Measurements from ENCODE around the gene FOXJ1. TPM values are rescaled to one million over a fixed set of nuclear protein-coding genes. Genes with fewer than 3 reads are reported as not detected.

The FOXJ1 gene
- total RNA-seq, 1 experiment from 2014 or later = not detected

GRCh38 chr17:76091526-76092286 lies 49.3 kb downstream of the FOXJ1 start:
- no peak for DNase-seq (ENCODE audit: low read depth)

- no peak for DNase-seq (ENCODE audit: low read depth)
These were observed 50.4 kb downstream of the FOXJ1 start for GRCh38 chr17:76090517-76091129.

- DNase-seq (ENCODE audit: low read depth) = no peak
These were observed 51.1 kb downstream of the FOXJ1 start for GRCh38 chr17:76089680-76090516.

- DNase-seq (ENCODE audit: low read depth) = no peak
These were observed 52.0 kb downstream of the FOXJ1 start for GRCh38 chr17:76088868-76089576.

GRCh38 chr17:76088041-76088867 lies 52.8 kb downstream of the FOXJ1 start:
- no peak for DNase-seq (ENCODE audit: low read depth)

- no peak for DNase-seq (ENCODE audit: low read depth)
These were observed 53.5 kb downstream of the FOXJ1 start for GRCh38 chr17:76087531-76087930.

- DNase-seq (ENCODE audit: low read depth) = no peak
These were observed 54.7 kb downstream of the FOXJ1 start for GRCh38 chr17:76086384-76086783.

Other genes with a start within 250 kb of the FOXJ1 start
- 6.4 and 11.1 TPM in 2 replicates for gene TRIM65, start 244.3 kb downstream of the FOXJ1 start, total RNA-seq (2014; rRNA removed; shearing (Covaris generic))
- gene MRPL38, start 236.4 kb downstream of the FOXJ1 start, total RNA-seq (2014; rRNA removed; shearing (Covaris generic)) = 30.3 and 39.4 TPM in 2 replicates
- 14.4 and 18.7 TPM in 2 replicates for gene FBF1, start 200.2 kb downstream of the FOXJ1 start, total RNA-seq (2014; rRNA removed; shearing (Covaris generic))
- gene ACOX1, start 162.1 kb downstream of the FOXJ1 start, total RNA-seq (2014; rRNA removed; shearing (Covaris generic)) = 16.7 and 22.4 TPM in 2 replicates
- 8.0 and 14.3 TPM in 2 replicates for gene TEN1, start 162.0 kb downstream of the FOXJ1 start, total RNA-seq (2014; rRNA removed; shearing (Covaris generic))
- gene CDK3, start 140.4 kb downstream of the FOXJ1 start, total RNA-seq (2014; rRNA removed; shearing (Covaris generic)) = 0.30 and 1.6 TPM in 2 replicates
- not detected in 2 replicates for gene EVPL, start 113.9 kb downstream of the FOXJ1 start, total RNA-seq (2014; rRNA removed; shearing (Covaris generic))
- gene SRP68, start 68.7 kb downstream of the FOXJ1 start, total RNA-seq (2014; rRNA removed; shearing (Covaris generic)) = 19.0 and 28.5 TPM in 2 replicates
- 0.30 and 0.96 TPM in 2 replicates for gene GALR2, start 66.5 kb downstream of the FOXJ1 start, total RNA-seq (2014; rRNA removed; shearing (Covaris generic))
- 0.02 TPM in 1 of 2 replicates, not detected in the other for gene ZACN, start 62.1 kb downstream of the FOXJ1 start, total RNA-seq (2014; rRNA removed; shearing (Covaris generic))
- 39.0 and 69.9 TPM in 2 replicates for gene EXOC7, start 37.5 kb downstream of the FOXJ1 start, total RNA-seq (2014; rRNA removed; shearing (Covaris generic))
- 4.1 and 6.7 TPM in 2 replicates for gene RNF157, start 99.2 kb upstream of the FOXJ1 start, total RNA-seq (2014; rRNA removed; shearing (Covaris generic))
- 11.8 and 25.6 TPM in 2 replicates for gene UBALD2, start 124.1 kb upstream of the FOXJ1 start, total RNA-seq (2014; rRNA removed; shearing (Covaris generic))
- 1.7 and 1.9 TPM in 2 replicates for gene QRICH2, start 167.0 kb upstream of the FOXJ1 start, total RNA-seq (2014; rRNA removed; shearing (Covaris generic))
- 36.8 and 52.9 TPM in 2 replicates for gene PRPSAP1, start 212.7 kb upstream of the FOXJ1 start, total RNA-seq (2014; rRNA removed; shearing (Covaris generic))
- 33.8 and 41.2 TPM in 2 replicates for gene SPHK1, start 243.4 kb upstream of the FOXJ1 start, total RNA-seq (2014; rRNA removed; shearing (Covaris generic))

Data from M059J (cell line).